Activated CD4-positive, alpha-beta T cell treated with anti-CD3 and anti-CD28 coated beads for 48 hours (primary cell): ENCODE results near the gene TXNDC16.

Experiments
- DNase-seq: peaks from one replicate; pipeline ENCODE4 v3.0.0-alpha.2; 2020

Gene TXNDC16

DNA sequence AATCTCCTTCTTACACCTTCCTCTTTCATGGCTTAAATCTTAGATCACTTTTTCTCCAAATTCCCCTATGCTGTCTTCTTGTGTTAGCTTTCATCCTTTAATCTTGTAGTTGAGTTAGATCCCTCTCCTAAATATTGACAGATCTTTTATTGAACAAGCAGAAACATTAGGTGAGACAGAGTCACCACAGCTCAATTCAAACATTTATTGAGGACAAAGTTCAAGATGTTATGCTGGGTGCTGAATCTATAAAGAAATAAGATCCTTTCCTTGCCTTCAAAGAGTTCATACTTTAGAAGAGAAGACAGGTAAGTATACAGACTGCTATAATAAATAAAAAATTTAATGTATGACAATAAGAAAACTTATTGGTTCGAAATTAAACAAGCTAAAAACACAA is 109.7 kb downstream of the TXNDC16 start:
- DNase-seq, result no peak

DNA sequence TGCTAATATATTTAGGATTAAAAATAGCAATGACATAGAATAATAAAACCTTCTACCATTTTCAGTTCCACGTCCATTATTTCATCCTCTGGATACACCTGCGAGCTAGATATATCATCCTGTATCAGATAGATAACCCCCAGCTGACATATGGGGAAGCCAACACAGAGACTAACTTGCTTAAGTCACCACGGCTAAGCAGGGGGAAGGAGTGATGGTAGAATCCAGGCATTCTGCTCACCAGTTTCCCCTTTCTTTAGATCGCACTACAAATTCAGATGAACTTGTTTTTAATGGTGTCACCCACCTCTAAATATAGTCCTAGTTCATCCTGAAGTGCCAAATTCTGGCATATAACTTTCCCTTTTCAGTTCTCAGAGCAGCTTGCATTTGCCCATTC is 110.1 kb downstream of the TXNDC16 start:
- DNase-seq, result no peak

DNA sequence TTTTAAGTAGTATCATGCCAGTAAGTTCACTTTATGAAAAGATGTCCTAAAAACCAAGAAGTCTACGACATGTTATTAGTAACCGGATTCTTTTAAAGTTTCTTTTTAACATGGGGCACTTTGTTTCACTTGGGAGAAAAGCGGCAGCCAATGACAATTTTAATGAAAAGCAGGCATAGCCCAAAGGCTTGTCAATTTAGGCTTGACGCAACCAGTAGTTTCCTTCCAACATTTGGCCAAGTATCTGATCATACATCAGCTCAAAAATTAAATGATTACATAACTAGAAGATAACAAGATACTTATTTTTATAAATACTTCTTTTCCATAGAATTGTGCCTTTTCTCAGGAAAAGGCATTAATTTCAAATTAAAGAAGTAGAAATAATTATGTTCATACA is 112.8 kb downstream of the TXNDC16 start:
- no peak for DNase-seq

DNA sequence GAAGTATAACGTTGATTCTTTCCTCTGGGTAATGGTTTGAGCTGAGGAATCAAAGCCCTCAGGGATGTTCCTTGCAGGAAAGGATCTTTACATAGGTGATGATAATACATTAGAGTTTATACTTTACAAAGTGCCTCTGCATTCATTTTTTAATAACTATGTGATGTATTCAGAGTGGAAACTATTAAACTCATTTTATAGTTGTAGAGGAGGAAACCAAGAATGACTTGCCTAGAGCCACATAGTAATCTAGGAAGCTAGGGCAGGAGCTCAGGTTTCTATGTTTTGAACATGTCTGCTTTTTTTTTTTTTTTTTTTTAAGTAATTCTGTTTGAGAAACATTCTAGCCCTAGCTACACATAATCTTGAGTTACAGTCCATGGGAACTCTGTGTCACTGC is 117.3 kb downstream of the TXNDC16 start:
- DNase-seq, result no peak

GRCh38 chr14:52430474-52430873 is 121.8 kb downstream of the TXNDC16 start:
- DNase-seq, result no peak

DNA sequence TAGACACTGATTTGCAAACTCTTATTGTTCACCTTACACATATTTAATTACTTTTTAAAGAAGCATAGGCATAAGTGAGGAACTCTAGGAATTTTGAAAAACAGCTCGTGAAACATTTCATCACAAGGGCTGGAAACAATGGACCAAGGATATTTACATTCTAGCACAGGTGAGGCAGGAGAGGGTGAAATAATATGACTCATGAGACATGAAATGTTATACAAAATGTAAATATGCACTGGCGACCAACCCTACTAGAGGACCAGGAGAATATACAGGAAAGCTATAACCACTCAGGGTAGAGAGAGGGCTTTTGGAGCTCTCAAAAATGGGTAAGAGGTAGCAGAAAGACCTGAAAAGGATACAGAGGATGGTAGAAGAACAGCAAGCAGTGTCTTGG is 122.9 kb downstream of the TXNDC16 start:
- no peak for DNase-seq

DNA sequence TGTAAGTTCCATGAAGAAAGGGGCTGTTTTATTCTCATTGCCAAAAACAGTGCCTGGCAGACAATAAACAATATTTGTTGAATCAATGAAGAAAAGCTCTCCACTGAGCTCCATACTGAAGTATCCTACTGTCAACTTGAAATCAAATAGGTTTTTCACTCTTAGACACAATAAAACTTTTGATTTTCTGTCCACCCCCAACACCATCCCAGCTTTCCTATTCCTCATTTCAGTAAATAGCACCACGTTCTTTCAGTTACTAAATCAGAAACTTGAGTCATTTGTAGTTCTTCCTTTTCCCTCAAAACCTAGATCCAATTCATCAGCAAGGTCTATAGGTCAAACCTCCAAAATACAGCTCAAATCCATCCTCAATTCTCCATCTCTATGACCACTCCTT is 124.8 kb downstream of the TXNDC16 start:
- DNase-seq, result no peak

GRCh38 chr14:52422650-52423356 is 129.5 kb downstream of the TXNDC16 start:
- DNase-seq, result no peak

- no peak for DNase-seq
Observed at GRCh38 chr14:52417139-52417538, 135.2 kb downstream of the TXNDC16 start.

- no peak for DNase-seq
Observed at GRCh38 chr14:52413729-52414408, 138.4 kb downstream of the TXNDC16 start.

GRCh38 chr14:52412426-52412825 is 139.9 kb downstream of the TXNDC16 start:
- no peak for DNase-seq

DNA sequence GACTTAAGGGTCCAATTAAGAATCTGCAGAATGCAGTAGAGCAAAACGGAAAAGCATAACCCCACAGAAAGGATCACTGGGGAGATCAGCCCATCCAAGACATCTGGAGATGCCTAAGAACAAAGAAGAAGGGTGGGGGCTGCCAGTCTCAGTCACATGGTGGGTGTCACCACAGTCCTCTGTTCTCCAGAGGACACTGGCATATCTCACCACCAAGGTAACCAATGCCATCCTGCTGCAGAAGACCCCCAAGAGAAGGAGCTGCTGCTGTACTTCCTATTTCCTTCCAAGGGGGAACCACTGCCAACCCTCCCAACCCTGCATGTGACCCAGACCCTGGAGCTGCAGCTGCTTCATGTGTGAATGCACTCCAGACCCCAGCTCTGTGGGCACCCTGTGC is 147.0 kb downstream of the TXNDC16 start:
- no peak for DNase-seq

- peak; percentile 43 for DNase-seq
Observed at GRCh38 chr14:52402812-52403526, 149.3 kb downstream of the TXNDC16 start.

- no peak for DNase-seq
Observed at GRCh38 chr14:52400846-52401245, 151.5 kb downstream of the TXNDC16 start.

GRCh38 chr14:52399921-52400595 is 152.2 kb downstream of the TXNDC16 start:
- no peak for DNase-seq

DNA sequence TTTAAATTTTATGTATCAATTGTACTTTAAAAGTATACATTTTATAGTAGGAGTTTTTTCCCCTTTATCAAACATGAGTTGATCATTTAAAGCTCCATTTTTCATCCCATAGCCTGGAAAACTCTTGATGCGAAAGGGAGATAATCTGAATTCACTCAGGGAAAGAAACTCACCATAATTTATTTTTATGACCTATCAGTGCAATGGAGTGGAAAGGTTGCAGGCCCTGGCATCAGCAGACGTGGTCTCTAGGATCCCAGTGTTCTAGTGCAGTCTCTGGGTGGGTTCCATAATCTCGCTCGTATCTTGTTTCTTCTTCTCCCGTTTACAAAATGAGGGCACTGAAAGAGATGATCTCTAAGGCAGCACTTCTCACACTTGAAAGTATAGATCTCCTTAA is 153.2 kb downstream of the TXNDC16 start:
- DNase-seq, result no peak

DNA sequence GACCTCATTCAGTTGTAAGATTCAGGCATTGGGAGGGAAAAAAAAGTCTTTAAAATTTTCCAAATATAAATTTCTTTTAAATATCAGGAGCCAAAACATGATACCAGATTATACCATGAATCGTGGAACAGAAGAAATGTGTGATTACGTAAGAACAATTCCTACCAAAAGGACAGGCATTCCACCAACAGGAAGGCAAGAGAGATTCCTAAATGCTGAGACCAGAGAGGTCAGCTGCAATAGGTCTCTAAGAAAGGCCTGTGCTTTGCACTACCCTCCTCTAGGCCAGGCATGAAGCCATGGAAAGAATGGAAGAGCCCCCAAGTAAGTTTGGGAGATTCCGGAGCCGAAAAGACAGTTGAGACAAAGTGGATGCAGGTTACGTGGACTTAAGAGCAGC is 154.5 kb downstream of the TXNDC16 start:
- DNase-seq, result no peak

GRCh38 chr14:52395728-52396127 is 156.6 kb downstream of the TXNDC16 start:
- no peak for DNase-seq

DNA sequence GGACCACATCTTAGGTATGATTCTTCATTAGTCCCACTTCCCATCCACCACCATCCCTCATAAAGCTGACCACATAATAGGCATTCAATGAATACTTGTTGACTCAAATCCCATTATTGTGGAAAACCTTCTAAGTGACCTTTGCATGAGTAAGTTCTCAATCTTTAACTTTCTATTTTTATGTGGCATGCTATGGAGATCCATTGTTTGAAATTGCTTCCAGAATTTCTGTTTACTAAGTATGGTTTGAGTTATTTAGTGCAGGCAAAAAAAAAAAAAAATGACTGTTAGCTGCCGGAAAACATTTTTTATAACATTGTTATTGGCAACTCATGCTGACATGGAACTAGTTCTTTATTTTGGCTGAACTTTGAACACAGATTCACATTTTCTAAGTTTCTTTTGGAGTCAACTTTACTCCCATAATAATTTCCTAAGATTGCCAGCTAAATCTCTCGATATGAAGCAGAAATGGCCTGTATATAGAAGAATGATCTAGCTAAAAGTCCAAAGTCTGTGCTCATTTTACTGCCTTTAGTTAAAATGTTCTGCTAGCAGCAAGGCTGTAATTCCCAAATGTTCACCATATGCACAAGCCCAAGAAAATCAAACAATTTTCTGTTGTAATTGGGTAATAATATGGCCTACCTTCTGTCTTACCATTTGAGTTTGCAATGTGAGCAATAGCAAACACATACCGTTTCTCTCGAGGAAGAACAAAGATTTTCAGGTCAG is 160.3 kb downstream of the TXNDC16 start:
- DNase-seq, result no peak
